HG02973 (cell line): ENCODE results near the gene PORCN.
"Not testable (repeated sequence)": the region's sequence is repeated elsewhere in the genome, so short reads cannot be mapped to it uniquely, and the experiment has no call there.

Experiments
- ATAC-seq: cut with Tn5 transposase; IDR thresholded peaks from one replicate; pipeline ENCODE4 v1.9.1; 2021; ENCODE audit warnings: moderate library complexity; ENCODE audit not compliant: unreplicated experiment

PORCN gene

DNA sequence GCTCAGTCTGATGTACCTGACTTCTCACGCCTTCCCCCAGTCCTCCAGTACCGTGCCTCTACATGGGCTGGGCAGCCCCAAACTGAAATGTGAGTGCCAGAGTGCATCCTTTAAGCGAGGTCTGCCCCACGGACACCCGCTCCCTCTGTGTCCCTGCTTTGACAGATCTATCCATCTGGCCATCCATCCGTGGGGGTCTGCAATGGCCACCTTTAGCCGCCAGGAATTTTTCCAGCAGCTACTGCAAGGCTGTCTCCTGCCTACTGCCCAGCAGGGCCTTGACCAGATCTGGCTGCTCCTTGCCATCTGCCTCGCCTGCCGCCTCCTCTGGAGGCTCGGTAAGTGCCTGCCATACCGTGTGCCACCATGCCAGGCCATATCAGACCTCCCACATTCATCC, 827 bp downstream of the PORCN start:
- ATAC-seq = no peak

DNA sequence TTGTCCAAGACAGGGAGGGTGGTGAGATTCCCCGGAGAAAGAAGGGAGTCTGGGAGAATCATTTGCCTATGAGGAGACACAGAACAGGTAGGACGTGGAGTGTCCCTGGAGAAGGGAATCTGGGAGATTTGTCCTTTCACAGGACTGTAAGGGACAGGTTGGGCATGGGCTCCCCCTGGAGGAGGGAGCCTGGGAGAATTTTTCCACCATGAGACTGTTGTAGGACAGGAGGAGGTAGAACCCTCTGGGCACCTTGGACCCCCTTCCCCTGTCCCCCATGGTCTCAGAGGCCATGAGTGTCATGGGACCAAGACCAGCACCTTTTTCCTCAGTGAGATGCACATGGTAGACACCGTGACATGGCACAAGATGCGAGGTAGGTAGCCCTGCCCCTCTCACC, 2.8 kb downstream of the PORCN start:
- ATAC-seq = no peak

GRCh38 chrX:48512371-48512935, 3.7 kb downstream of the PORCN start:
- no peak for ATAC-seq

- ATAC-seq = no peak
Measured at GRCh38 chrX:48513670-48514069, 4.9 kb downstream of the PORCN start.

- ATAC-seq = no peak
Measured at GRCh38 chrX:48514126-48514806, 5.5 kb downstream of the PORCN start.

- no peak for ATAC-seq
Measured at GRCh38 chrX:48514868-48515460, 6.2 kb downstream of the PORCN start.

GRCh38 chrX:48515842-48516241, 7.0 kb downstream of the PORCN start:
- ATAC-seq = no peak

DNA sequence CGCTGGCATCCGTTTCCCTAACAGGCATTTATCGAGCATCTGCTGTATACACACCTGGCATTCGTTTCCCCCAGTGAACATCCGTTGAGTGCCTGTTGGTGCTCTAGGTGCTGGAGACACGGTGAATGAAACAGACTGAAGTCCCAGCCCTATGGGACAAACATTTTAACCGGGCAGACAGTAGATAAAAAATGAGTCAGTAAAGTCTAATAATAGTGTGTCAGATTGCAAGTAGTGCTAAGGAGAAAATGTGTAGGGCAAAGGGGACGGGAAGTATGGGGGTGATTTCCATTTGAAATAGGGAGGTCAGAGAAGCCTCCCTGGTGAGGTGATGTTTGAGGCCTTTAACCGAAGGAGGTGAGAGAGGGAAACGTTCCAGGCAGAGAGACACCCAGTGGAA, 7.5 kb downstream of the PORCN start:
- ATAC-seq = no peak

GRCh38 chrX:48516987-48517386, 8.2 kb downstream of the PORCN start:
- ATAC-seq = no peak

DNA sequence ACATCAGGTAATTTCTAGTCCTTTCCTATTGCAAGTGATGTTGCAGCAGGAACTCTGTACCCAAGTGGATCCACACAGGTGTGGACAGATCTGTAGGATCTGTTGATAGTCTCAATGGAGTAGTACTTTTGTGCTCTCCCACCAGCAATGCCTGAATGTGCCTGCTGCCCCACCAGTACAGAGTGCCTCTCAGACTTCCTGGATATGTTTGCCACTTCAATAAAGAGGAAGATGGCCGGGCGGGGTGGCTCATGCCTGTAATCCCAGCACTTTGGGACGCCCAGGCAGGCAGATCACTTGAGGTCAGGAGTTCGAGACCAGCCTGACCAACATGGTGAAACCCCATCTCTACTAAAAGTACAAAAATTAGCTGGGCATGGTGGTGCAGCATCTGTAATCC, 10.7 kb downstream of the PORCN start:
- ATAC-seq = not testable (repeated sequence)

GRCh38 chrX:48520455-48520854, 11.7 kb downstream of the PORCN start:
- ATAC-seq = no peak

GRCh38 chrX:48520976-48521352, 12.2 kb downstream of the PORCN start:
- ATAC-seq = no peak

- ATAC-seq = peak; percentile 95
Measured at GRCh38 chrX:48521353-48522243, 12.8 kb downstream of the PORCN start, which contains the start of gene EBP. EBP (plus strand) TSS chrX:48521808; CDS start chrX:48523772, 1,964 bp downstream.

- no peak for ATAC-seq
Measured at GRCh38 chrX:48522291-48522690, 13.5 kb downstream of the PORCN start.

- no peak for ATAC-seq
Measured at GRCh38 chrX:48523682-48524081, 14.9 kb downstream of the PORCN start.

DNA sequence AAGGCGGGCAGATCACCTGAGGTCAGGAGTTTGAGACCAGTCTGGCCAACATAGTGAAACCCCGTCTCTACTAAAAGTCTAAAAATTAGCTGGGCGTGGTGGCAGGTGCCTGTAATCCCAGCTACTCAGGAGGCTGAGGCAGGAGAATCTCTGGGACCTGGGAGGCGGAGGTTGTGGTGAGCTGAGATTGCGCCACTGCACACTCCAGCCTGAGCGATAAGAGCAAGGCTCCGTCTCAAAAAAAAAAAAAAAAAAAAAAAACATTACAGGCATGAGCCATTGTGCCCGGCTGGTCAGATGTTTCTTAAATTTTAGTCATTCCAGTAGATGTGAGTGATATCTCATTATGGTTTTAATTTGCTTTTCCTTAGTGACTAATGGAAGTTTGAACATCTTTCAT, 17.1 kb downstream of the PORCN start:
- ATAC-seq = not testable (repeated sequence)

GRCh38 chrX:48530736-48531135, 21.9 kb downstream of the PORCN start:
- ATAC-seq = no peak

- ATAC-seq = no peak
Measured at GRCh38 chrX:48531358-48531959, 22.7 kb downstream of the PORCN start.

- ATAC-seq = no peak
Measured at GRCh38 chrX:48532161-48532560, 23.4 kb downstream of the PORCN start.

- ATAC-seq = no peak
Measured at GRCh38 chrX:48533165-48533564, 24.4 kb downstream of the PORCN start.
